SK-N-SH (cell line): ENCODE measurements around the gene RUNDC1.

ENCODE experiments used
- CTCF ChIP-seq: fragments of 200-600 bp; sonication (generic); IDR thresholded peaks from 2 replicates; pipeline ENCODE4 v1.6.1; 2017; ENCODE audit warnings: antibody characterized with exemption, mild to moderate bottlenecking, moderate library complexity
- EP300 ChIP-seq, 2 experiments: IDR thresholded peaks; 2 replicates each; pipeline versions ENCODE4 v1.4.0 to v1.6.1; 2012; ENCODE audit warnings: borderline replicate concordance in 1 of 2, low read depth in 1 of 2, low read length in 1 of 2
- JUND ChIP-seq: IDR thresholded peaks from 2 replicates; pipeline ENCODE4 v1.4.0; 2012
- MAX ChIP-seq: IDR thresholded peaks from 2 replicates; pipeline ENCODE4 v1.4.0; 2012; ENCODE audit warnings: low read depth
- POLR2AphosphoS5 ChIP-seq: IDR thresholded peaks from 2 replicates; pipeline ENCODE4 v1.6.1; 2012; ENCODE audit warnings: low read depth, low read length
- SIN3A ChIP-seq: IDR thresholded peaks from 2 replicates; pipeline ENCODE4 v1.6.1; 2012; ENCODE audit warnings: low read depth, mild to moderate bottlenecking, low read length, moderate library complexity, borderline replicate concordance
- TAF1 ChIP-seq: IDR thresholded peaks from 2 replicates; pipeline ENCODE4 v1.6.1; 2012; ENCODE audit warnings: low read depth, mild to moderate bottlenecking, low read length, moderate library complexity, borderline replicate concordance
- YY1 ChIP-seq: IDR thresholded peaks from 2 replicates; pipeline ENCODE4 v1.4.0; 2012; ENCODE audit warnings: low read depth, mild to moderate bottlenecking
- TF ChIP-seq, protein P1 (sequence below): IDR thresholded peaks from 2 replicates; pipeline ENCODE4 v1.4.0; 2012; ENCODE audit warnings: low read depth, borderline replicate concordance
- TF ChIP-seq, protein P2 (sequence below): IDR thresholded peaks from 2 replicates; pipeline ENCODE4 v1.6.1; 2012; ENCODE audit warnings: mild to moderate bottlenecking, low read depth, low read length, moderate library complexity

GRCh38 chr17:43020030-43020621 is 39.8 kb downstream of the RUNDC1 start:
- TF ChIP-seq POLR2AphosphoS5 = no peak
- TF ChIP-seq, protein P1, sequence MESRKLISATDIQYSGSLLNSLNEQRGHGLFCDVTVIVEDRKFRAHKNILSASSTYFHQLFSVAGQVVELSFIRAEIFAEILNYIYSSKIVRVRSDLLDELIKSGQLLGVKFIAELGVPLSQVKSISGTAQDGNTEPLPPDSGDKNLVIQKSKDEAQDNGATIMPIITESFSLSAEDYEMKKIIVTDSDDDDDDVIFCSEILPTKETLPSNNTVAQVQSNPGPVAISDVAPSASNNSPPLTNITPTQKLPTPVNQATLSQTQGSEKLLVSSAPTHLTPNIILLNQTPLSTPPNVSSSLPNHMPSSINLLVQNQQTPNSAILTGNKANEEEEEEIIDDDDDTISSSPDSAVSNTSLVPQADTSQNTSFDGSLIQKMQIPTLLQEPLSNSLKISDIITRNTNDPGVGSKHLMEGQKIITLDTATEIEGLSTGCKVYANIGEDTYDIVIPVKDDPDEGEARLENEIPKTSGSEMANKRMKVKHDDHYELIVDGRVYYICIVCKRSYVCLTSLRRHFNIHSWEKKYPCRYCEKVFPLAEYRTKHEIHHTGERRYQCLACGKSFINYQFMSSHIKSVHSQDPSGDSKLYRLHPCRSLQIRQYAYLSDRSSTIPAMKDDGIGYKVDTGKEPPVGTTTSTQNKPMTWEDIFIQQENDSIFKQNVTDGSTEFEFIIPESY = no peak
- no peak for TF ChIP-seq CTCF
- TF ChIP-seq, protein P2, sequence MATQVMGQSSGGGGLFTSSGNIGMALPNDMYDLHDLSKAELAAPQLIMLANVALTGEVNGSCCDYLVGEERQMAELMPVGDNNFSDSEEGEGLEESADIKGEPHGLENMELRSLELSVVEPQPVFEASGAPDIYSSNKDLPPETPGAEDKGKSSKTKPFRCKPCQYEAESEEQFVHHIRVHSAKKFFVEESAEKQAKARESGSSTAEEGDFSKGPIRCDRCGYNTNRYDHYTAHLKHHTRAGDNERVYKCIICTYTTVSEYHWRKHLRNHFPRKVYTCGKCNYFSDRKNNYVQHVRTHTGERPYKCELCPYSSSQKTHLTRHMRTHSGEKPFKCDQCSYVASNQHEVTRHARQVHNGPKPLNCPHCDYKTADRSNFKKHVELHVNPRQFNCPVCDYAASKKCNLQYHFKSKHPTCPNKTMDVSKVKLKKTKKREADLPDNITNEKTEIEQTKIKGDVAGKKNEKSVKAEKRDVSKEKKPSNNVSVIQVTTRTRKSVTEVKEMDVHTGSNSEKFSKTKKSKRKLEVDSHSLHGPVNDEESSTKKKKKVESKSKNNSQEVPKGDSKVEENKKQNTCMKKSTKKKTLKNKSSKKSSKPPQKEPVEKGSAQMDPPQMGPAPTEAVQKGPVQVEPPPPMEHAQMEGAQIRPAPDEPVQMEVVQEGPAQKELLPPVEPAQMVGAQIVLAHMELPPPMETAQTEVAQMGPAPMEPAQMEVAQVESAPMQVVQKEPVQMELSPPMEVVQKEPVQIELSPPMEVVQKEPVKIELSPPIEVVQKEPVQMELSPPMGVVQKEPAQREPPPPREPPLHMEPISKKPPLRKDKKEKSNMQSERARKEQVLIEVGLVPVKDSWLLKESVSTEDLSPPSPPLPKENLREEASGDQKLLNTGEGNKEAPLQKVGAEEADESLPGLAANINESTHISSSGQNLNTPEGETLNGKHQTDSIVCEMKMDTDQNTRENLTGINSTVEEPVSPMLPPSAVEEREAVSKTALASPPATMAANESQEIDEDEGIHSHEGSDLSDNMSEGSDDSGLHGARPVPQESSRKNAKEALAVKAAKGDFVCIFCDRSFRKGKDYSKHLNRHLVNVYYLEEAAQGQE = no peak
- TF ChIP-seq MAX = no peak
- no peak for TF ChIP-seq TAF1
- no peak for TF ChIP-seq YY1
- TF ChIP-seq SIN3A = no peak
- TF ChIP-seq EP300 (IDR thresholded peaks at IDR 0.05; ENCODE audit: borderline replicate concordance in 1 of 2, low read depth in 1 of 2, low read length in 1 of 2) = no peak
- no peak for TF ChIP-seq JUND
